GM10248 (cell line): ENCODE data around the gene RNGTT.

Source experiments
- CTCF ChIA-PET: fragments of 300-600 bp; sonication (Branson Sonifier 250); formaldehyde crosslinking; extraction: SDS; loops from one replicate; lab custom pipeline; 2021; ENCODE audit warnings: antibody characterized with exemption; lab: Yijun Ruan, JAX
- POLR2A ChIA-PET: fragments of 350-650 bp; sonication (Branson Sonifier 250); formaldehyde crosslinking; extraction: SDS; loops from one replicate; lab custom pipeline; 2020; ENCODE audit warnings: antibody characterized with exemption; lab: Yijun Ruan, JAX
- DNase-seq: peaks from one replicate; pipeline ENCODE4 v3.0.0; 2012; ENCODE audit errors: extremely low spot score
- TF ChIP-seq, protein P1 (sequence below): IDR thresholded peaks from 2 replicates; pipeline ENCODE4 v1.5.1; 2012; ENCODE audit warnings: mild to moderate bottlenecking, low read depth; ENCODE audit errors: extremely low read depth, missing control alignments, control extremely low read depth

RNGTT gene

DNA sequence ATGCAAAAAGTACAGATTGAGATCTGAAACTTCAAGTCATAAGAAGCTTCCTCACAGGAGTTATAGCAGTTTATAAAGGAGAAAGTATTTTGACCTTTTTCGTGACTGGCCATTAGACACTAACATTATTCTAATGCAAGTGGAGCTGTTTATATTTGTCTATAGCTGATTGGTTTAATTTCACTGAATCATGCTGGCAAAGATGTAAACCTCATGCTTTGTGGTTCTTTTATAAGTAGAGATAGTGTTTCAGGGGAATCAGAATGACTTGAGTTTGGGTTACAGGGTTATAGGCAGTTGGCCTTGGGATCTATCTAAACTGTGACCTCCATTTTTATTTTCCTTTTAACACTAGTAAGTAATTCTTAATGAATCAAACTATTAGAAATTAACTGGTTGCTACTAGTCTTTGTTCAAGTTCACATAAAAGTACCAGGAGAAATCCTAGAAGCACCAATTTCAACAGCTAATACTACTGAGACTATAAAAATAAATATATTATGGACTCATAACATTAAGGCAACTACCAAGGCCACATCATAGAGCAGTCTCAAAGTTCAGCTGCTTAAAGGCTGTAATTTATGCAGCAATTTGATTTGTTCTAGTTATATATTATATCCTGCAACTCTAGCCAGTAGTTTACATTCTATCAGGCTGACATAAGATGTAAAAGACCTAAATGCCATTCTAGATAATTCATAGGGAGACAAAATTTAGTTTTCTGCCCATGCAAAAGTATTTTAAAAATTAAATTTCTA, 94.0 kb downstream of the RNGTT start:
- CTCF ChIA-PET, result interaction anchor here (0.7 to 5.0 kb wide), 14 partner anchors 7 to 1593 kb away, joined by 3 to 40 read pairs (median 3); no protein-coding TSS in a partner anchor
- POLR2A ChIA-PET, result interaction anchor here (0.5 to 0.6 kb wide), 2 partner anchors 1169 to 1178 kb away, joined by 3 to 5 read pairs; no protein-coding TSS in a partner anchor
- TF ChIP-seq, protein P1, sequence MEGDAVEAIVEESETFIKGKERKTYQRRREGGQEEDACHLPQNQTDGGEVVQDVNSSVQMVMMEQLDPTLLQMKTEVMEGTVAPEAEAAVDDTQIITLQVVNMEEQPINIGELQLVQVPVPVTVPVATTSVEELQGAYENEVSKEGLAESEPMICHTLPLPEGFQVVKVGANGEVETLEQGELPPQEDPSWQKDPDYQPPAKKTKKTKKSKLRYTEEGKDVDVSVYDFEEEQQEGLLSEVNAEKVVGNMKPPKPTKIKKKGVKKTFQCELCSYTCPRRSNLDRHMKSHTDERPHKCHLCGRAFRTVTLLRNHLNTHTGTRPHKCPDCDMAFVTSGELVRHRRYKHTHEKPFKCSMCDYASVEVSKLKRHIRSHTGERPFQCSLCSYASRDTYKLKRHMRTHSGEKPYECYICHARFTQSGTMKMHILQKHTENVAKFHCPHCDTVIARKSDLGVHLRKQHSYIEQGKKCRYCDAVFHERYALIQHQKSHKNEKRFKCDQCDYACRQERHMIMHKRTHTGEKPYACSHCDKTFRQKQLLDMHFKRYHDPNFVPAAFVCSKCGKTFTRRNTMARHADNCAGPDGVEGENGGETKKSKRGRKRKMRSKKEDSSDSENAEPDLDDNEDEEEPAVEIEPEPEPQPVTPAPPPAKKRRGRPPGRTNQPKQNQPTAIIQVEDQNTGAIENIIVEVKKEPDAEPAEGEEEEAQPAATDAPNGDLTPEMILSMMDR, result no peak
- no peak for DNase-seq

DNA sequence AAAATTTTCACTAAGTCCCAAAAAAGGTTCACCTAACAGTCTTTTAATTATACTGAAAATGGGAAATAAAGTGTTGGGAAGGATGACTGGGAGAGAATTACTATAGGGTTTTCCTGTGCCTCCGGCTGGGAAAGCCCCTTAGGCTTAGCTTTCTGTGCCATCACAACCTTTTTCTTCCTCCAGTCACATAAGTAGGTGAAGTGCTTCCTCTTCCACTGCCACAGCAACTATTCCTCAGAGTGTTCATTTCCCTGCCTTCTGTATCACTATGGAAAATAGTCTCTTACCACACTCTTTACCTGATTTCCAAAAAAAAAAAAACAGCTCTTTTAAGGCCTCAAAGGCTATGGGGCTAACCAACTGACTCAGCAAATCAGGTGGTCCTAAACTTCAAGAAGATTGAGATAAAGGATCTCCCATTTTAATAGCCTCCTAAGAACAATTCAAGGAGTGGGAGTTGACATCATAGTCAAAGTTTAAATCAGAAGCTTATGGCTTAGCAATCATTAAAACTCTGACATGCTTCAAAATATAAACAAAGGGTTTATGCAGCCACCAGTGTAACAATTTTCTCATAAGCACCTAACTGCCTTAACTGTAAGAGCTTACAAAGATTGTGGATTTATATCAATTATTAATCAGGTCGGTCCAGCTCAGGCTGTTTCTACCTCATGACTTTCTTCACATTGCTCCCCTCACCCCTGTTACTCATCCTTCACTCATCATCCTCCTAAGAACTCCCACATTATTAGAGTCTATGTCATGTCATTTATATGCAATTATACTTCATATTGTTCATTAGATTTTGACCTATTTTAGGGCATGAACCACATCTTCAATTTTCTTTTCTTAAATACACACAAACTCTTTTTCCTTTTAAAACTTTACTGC, 95.3 kb downstream of the RNGTT start:
- DNase-seq, result no peak
- TF ChIP-seq, protein P1, result no peak
- ChIA-PET POLR2A (no interaction called here), CTCF (interaction anchor here (1.0 to 2.1 kb wide), 7 partner anchors 11 to 1592 kb away, joined by 3 to 7 read pairs (median 3); no protein-coding TSS in a partner anchor)

DNA sequence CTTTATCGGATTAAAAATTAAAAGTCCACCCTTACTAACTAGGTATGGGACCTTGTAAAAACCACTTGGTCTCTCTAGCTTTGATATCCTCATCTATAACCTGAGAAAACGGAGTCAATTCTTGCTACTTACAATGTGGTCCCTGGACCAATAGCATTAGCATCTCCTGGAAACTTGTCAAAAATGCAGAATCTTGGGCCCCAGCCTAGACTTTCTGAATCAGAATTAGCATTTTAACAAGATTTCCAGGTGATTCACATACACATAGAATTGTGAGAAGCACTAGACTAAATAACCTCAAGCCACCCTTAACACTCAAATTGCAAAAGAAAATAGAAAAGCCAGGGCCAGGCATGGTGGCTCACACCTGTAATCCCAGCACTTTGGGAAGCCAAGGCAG, 96.6 kb downstream of the RNGTT start:
- POLR2A ChIA-PET, result no interaction called here
- TF ChIP-seq, protein P1, result no peak
- no peak for DNase-seq
- CTCF ChIA-PET, result interaction anchor here (1.4 to 2.1 kb wide), 3 partner anchors 86 to 1474 kb away, joined by 3 to 7 read pairs (median 4); no protein-coding TSS in a partner anchor

DNA sequence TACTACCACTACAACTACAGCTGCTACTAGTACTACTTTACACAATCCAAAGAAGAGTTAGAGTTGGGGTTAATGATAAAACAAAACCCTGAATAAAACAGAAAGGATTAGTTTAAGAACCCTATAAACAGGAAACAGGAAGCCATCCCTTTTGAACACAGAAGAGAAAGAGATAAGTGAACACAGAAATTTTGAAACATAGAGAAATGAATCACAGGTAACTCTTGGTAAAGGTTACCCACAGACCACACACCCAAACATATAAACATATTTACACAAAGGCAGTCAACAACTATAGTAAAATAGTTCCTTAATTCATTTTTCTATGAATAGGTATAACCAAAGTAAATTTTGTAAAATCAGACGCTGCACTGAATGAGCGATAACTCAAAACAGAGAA, 98.1 kb downstream of the RNGTT start:
- POLR2A ChIA-PET, result no interaction called here
- TF ChIP-seq, protein P1, result no peak
- DNase-seq, result no peak
- CTCF ChIA-PET, result interaction anchor here (1.0 to 1.4 kb wide), 2 partner anchors 16 to 84 kb away, joined by 3 read pairs; no protein-coding TSS in a partner anchor

DNA sequence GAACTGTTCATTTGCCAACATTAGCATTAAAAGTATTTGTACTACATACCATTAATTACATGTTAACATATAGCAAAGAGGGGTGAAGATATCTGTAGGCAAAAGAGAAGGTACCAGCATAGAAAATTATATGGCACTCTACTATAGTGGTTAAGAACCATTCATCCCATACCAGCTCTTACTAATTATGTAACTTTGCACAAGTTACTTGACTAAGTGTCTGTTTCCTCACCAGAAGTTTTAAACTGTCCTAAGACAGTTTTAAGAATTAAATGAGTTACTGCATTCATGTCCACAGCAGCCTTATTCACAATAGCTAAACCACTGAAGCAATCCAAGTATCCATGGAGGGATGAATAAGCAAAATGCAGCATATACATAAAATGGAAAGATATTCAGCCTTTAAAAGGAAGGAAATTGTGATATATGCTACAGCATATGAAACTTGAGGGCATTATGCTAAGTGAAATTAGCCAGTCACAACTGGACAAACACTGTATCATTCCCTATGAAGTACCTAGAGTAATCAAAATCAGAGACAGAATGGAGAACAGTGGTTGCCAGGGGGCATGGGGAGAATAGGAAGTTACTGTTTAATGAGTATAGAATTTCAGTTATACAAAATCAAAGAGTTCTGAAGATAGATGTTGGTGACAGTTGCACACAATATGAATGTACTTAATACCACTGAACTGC, 98.9 kb downstream of the RNGTT start:
- TF ChIP-seq, protein P1, result no peak
- ChIA-PET CTCF (interaction anchor here (1.0 to 1.1 kb wide), 2 partner anchors 8 to 17 kb away, joined by 3 to 9 read pairs; no protein-coding TSS in a partner anchor), POLR2A (no interaction called here)
- no peak for DNase-seq
